Ectodermal cell (in vitro differentiated cells): ENCODE results near the gene PYGB.
A peak's percentile ranks its signal among the peaks of the same experiment; 100 is the strongest.
"Not testable (repeated sequence)": the region's sequence is repeated elsewhere in the genome, so short reads cannot be mapped to it uniquely, and the experiment has no call there.

Experiments
- H3K27ac ChIP-seq: 2 replicates; pipeline ENCODE4 v1.7.0; 2013; ENCODE audit warnings: mild to moderate bottlenecking, low read depth, low read length; ENCODE audit not compliant: insufficient read depth, poor library complexity, severe bottlenecking
- H3K27me3 ChIP-seq: 2 replicates; pipeline ENCODE4 v1.7.0; 2013; ENCODE audit warnings: mild to moderate bottlenecking, low read length; ENCODE audit not compliant: insufficient read depth, control insufficient read depth, poor library complexity, severe bottlenecking
- H3K36me3 ChIP-seq: one replicate; pipeline ENCODE4 v1.7.0; 2013; ENCODE audit warnings: low read length; ENCODE audit not compliant: control insufficient read depth, insufficient read depth
- H3K4me1 ChIP-seq: one replicate; pipeline ENCODE4 v1.7.0; 2013; ENCODE audit warnings: low read length; ENCODE audit not compliant: control insufficient read depth, insufficient read depth
- H3K4me3 ChIP-seq: 2 replicates; pipeline ENCODE4 v1.7.0; 2013; ENCODE audit warnings: low read depth, low read length, control low read depth; ENCODE audit not compliant: insufficient read depth
- H3K9me3 ChIP-seq: 2 replicates; pipeline ENCODE4 v1.7.0; 2013; ENCODE audit warnings: mild to moderate bottlenecking, low read length, moderate library complexity; ENCODE audit not compliant: control insufficient read depth
- WGBS, 2 experiments: methylation state at CpG; one replicate each; pipeline ENCODE4 v1.1.7; 2013; ENCODE audit warnings: missing lambda C conversion rate in 2 of 2; 5-methylcytosine and 5-hydroxymethylcytosine counted together

The PYGB gene

DNA sequence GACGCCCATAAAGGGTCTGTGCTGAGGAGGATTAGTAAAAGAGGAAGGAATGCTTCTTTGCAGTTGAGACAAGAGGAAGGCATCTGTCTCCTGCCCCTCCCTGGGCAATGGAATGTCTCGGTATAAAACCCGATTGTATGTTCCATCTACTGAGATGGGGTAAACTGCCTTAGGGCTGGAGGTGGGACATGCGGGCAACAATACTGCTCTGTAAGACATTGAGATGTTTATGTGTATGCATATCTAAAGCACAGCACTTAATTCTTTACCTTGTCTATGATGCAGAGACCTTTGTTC is 6.3 kb upstream of the PYGB start:
- H3K27me3 ChIP-seq, H3K4me3 ChIP-seq, H3K27ac ChIP-seq, H3K36me3 ChIP-seq, H3K9me3 ChIP-seq: not testable (repeated sequence)
- H3K4me1 ChIP-seq, result peaks cover 11% of the 10 kb centered on the region
- 30 to 37% methylated on average over 3 to 4 of the region's 4 CpGs for WGBS, 2 experiments

DNA sequence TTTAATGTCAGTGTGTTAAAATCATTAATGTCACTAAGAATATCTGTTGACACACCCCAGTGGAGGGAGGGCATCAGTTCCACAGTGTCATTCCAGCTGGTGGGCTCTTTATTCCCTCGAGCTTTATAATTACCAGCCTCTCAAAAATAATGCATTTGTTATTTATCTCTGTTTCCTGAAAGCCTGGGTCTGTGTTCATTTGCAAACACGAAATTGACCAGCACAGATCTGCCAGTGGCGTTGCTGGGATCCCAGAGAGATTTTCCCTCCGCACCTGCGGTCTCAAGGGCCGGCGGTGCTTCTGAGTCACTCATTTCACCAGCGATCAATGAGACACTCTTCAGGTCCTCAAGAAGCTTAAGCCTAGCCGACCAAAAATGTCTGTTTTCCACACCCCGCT is 5.7 kb upstream of the PYGB start:
- Histone ChIP-seq H3K9me3 (no peaks in the 10 kb centered on the region), H3K27me3 (peaks cover 11% of the 10 kb centered on the region), H3K4me3 (no peak overlapping the region), H3K36me3 (no peaks in the 10 kb centered on the region), H3K27ac (no peak overlapping the region), H3K4me1 (peaks cover 11% of the 10 kb centered on the region)
- WGBS, 2 experiments, result 88% methylated on average over 10 of the region's 10 CpGs

DNA sequence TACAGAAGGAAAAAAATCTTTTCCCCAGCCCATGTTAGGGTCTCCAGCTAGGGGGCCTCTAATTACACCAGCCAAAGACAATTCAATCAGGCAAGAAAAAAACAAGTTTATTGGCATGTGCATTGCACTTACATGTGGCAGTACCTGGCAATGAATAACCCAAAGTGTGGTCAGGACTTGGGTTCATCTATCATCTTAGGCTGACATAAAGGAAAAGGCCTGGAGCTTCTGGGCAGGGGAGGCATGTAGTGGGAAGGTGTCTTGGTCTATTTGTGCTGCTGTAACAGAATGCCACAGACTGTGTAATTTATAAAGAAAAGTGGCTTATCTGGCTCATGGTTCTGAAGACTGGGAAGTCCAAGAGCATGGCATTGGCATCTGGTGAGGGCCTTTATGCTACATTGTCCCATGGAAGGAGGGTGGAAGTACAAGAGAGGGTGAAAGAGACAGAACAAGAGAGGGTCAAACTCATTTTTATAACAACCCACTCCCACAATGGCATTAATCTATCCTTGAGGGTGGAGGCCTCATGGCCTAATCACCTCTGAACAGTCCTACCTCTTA is 4.4 kb upstream of the PYGB start:
- Histone ChIP-seq H3K27me3 (peaks cover 16% of the 10 kb centered on the region), H3K36me3 (no peaks in the 10 kb centered on the region), H3K9me3 (no peaks in the 10 kb centered on the region), H3K27ac (no peak overlapping the region), H3K4me3 (no peak overlapping the region), H3K4me1 (peaks cover 11% of the 10 kb centered on the region)

DNA sequence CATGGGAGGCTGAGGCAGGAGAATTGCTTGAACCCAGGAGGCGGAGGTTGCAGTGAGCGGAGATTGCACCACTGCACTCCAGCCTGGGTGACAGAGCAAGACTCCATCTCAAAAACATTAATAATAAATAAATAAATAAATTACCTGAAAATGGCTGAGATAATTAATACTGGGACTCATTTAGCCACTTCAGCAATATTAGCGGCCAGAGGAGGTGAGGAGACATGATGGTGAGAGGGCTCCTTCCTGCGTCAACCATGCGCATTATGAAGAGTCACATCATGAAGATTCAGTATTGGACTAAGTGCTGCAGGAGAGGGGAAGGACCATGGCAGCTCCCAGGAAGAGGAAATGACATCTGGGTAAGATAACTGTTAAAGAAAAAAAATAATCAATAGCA is 2.9 kb upstream of the PYGB start:
- Histone ChIP-seq H3K36me3 (no peaks in the 10 kb centered on the region), H3K27ac (no peak overlapping the region), H3K4me1 (peaks cover 11% of the 10 kb centered on the region), H3K9me3 (no peaks in the 10 kb centered on the region), H3K27me3 (peaks cover 16% of the 10 kb centered on the region), H3K4me3 (no peak overlapping the region)
- WGBS, 2 experiments, result 96% methylated on average over 4 to 5 of the region's 5 CpGs

DNA sequence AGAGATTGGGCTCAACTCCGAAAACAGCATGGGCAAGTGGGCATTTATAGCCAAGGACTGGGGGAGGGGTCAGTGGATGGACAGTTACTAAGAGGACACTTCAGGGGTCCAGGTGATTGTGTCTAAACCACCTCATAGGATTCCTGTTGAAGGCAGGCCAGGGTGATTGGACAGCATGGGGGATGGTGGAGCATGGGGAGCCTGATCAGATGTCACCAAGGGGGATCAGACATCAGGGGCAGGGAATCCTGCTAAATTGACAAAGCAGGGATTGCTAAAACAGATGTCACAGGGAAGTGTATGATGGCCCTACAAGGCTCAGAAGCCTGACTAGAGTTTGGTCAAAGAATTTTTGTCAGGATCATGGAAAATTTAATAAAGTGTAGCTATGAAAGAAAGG is 2.4 kb upstream of the PYGB start:
- no peak overlapping the region for H3K4me3 ChIP-seq
- H3K36me3 ChIP-seq, result no peaks in the 10 kb centered on the region
- peaks cover 16% of the 10 kb centered on the region for H3K27me3 ChIP-seq
- peaks cover 11% of the 10 kb centered on the region for H3K4me1 ChIP-seq
- 73 to 88% methylated on average over 1 of the region's 1 CpG for WGBS, 2 experiments
- H3K27ac ChIP-seq, result no peak overlapping the region
- no peaks in the 10 kb centered on the region for H3K9me3 ChIP-seq

DNA sequence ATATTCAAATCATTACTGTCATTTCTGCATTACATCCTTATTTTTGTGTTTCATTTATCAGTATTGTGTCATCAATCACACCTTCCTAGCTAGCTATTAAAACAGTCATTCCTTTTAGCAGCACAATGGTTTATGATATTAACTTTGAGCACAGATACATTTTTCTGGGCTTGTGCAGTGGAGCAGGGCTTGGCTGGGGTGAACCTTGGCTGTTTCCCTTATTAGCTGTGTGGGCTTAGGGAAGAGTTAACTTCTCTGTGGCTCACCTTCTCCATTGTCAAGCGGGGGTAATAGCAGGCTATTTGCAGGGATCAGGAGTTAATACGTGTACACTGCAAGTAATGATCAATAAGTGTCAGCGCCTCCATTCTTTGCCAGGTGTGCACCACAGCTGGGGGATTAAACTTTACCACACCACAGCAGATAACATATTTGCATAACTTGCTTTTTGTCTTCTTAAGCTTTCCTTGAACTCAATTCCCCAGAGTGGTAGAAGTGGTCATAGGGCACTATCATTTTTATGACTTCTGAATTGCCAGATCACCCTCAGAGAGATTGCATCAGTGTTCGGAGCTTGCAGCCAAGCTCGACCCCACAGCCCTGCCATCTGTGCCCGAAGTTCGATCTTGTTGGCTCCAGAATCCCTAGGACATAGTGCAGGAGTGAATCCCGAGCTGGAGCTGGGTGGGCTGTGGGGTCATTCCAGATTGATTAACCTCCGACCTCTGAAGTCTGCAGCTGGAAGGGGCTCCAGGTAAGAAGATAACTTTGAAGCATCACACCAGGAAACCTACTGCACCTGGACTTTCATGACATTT is 1.5 kb upstream of the PYGB start:
- H3K4me3 ChIP-seq, result no peak overlapping the region

DNA sequence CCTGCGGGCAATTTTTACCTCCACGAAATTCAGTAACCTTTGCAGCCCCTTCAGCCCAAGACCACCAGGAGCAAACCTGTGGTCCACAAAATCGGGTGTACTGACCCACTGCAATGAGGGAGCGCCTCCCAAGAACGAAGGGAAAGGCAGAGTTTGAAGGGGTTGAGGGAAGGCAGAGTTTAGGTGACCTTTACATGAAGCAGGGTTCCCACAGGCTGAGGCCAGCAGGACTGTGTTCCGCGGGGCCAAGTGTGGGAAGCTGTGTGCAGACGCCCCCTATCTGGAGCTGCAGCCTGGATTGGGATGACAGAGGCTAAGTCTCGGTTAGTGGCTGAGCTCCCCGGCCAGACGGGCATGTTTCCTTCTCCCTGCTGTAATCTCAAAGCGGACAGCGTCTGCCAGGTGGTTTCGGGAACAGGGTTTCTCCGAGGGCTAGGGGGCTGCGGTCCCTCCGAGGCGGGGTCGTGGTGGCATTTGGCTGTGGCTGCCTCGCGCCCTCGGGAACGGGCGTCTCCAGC is 826 bp upstream of the PYGB start:
- Histone ChIP-seq H3K4me1 (peaks cover 10% of the 10 kb centered on the region), H3K9me3 (no peaks in the 10 kb centered on the region), H3K27me3 (peaks cover 16% of the 10 kb centered on the region), H3K36me3 (no peaks in the 10 kb centered on the region), H3K4me3 (peak overlapping the region; percentile 78), H3K27ac (no peak overlapping the region)
- 14% methylated on average over 24 of the region's 24 CpGs for WGBS, 2 experiments

More for the DNA sequence above, 1.5 kb upstream of the PYGB start:
- H3K27ac ChIP-seq, result no peak overlapping the region
- peaks cover 11% of the 10 kb centered on the region for H3K4me1 ChIP-seq
- no peaks in the 10 kb centered on the region for H3K9me3 ChIP-seq
- peaks cover 16% of the 10 kb centered on the region for H3K27me3 ChIP-seq
- 90 to 92% methylated on average over 9 of the region's 9 CpGs for WGBS, 2 experiments
- H3K36me3 ChIP-seq, result no peaks in the 10 kb centered on the region

DNA sequence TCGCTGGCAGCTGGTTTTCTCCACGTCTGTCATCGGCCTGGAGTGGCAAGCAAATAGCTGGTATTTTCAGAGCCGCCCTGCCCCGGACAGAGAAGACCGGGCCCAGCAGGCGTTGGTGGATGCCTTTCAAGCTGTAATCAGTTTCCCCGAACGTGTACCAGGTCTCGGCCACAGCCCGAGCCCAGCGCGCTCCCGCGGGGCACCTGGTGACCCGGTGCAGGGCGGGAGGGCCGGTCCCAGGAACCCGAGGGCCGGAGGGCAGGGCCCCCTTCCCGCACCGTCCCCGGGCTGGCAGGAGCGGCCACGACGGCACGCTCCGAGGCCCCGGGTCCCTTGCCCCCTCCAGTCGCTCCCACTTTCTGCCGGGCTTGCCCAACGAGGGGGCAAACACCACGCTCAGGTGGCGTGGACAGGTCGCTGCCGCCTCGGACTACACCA is 348 bp upstream of the PYGB start:
- peaks cover 9% of the 10 kb centered on the region for H3K4me1 ChIP-seq
- no peak overlapping the region for H3K27ac ChIP-seq

DNA sequence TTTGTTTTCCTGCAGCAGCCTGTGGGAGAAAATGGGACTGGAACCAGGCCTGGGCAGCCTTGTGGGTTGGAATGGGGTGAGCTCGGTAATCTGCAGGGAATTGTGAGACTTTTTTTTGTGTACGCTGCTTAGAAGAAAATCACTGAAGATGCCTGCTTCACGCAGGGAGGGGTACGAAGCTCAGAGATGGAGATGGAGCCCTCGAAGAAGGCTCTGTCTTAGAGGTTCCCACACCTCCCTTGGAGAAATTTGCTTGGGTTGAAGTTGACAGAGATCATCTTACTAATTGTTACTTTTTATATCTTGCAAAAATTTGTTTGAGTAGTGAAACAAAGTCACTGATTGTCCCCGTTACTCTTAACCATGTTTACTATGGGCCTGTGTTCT is 894 bp downstream of the PYGB start:
- WGBS, 2 experiments, result 1 to 8% methylated on average over 5 to 6 of the region's 6 CpGs
- Histone ChIP-seq H3K4me3 (peak overlapping the region; percentile 78), H3K27me3 (peaks cover 16% of the 10 kb centered on the region), H3K27ac (peak overlapping the region; percentile 81), H3K36me3 (no peaks in the 10 kb centered on the region), H3K9me3 (no peaks in the 10 kb centered on the region), H3K4me1 (peaks cover 7% of the 10 kb centered on the region)

More for the DNA sequence above, 348 bp upstream of the PYGB start:
- WGBS, 2 experiments, result 1% methylated on average over 37 of the region's 37 CpGs
- Histone ChIP-seq H3K9me3 (no peaks in the 10 kb centered on the region), H3K36me3 (no peaks in the 10 kb centered on the region), H3K27me3 (peaks cover 16% of the 10 kb centered on the region), H3K4me3 (peak overlapping the region; percentile 78)

DNA sequence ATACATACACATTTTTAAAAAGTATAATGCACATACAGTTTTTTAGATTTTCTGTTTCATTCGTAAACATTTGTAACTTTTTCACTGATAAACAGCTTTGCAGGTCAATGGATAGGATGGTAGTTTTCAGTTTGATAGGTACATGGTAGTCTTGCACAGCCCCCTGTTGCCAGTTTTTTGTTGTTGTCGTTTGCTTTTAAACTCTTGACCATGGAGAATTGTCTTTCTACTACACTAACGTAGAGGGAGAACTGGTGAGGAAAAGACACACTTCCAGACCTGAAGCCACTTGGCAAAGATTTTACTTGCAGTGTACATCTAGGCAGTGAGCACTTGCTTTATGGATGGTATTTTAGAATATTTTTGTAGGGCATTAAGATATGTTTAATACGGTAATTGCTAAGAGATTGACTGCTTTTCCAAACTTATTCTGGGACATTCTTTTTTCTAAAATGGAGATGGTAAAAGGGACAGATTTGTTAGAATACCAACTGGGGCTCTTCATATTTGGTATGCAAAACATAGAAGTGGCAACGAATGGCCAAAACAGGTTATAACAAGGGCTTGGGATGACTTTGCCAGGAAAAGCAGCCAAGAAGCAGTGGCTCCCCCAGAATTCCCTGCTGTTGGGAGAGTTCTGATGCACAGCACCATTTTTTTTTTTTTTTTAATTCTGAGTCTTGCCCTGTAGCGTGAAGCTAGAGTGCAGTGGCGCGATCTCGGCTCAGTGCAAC is 1.5 kb downstream of the PYGB start:
- Histone ChIP-seq H3K36me3 (no peaks in the 10 kb centered on the region), H3K4me3 (peak overlapping the region; percentile 78), H3K27me3 (peaks cover 16% of the 10 kb centered on the region), H3K9me3 (no peaks in the 10 kb centered on the region), H3K4me1 (peaks cover 7% of the 10 kb centered on the region), H3K27ac (no peak overlapping the region)
- WGBS, 2 experiments, result 68 to 73% methylated on average over 9 of the region's 9 CpGs
